Measurements from ENCODE around the gene TNRC6B. TPM values are rescaled to one million over a fixed set of nuclear protein-coding genes. Genes with fewer than 3 reads are reported as not detected.

TNRC6B gene
- total RNA-seq, 3 donors from 2014 or later: 32.8 to 53.1 (median 39.7) TPM

DNA sequence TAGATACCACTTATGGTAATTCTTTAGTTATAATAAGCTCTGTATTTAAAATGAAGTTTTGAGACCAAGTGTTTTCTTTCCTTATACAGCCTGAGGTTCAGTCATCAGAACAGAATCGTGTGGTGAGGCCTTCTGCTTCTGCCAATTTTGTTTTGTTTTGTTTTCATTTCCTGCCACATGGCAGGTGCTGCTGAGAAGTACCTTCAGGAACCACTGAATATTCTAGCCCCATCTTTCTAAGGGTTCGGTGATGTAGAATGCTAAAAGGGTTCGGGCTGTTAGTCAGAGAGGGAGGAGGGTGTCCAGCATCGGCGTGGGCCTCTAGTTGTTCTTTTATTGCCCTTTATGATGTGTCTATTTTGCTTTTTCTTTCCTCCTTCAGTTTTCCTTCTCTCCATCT is 25.8 kb downstream of the TNRC6B start:
- intact Hi-C loops (cut with DNase I; ENCODE audit: low total_unique reads): no loop called here
- TF ChIP-seq, protein P1, sequence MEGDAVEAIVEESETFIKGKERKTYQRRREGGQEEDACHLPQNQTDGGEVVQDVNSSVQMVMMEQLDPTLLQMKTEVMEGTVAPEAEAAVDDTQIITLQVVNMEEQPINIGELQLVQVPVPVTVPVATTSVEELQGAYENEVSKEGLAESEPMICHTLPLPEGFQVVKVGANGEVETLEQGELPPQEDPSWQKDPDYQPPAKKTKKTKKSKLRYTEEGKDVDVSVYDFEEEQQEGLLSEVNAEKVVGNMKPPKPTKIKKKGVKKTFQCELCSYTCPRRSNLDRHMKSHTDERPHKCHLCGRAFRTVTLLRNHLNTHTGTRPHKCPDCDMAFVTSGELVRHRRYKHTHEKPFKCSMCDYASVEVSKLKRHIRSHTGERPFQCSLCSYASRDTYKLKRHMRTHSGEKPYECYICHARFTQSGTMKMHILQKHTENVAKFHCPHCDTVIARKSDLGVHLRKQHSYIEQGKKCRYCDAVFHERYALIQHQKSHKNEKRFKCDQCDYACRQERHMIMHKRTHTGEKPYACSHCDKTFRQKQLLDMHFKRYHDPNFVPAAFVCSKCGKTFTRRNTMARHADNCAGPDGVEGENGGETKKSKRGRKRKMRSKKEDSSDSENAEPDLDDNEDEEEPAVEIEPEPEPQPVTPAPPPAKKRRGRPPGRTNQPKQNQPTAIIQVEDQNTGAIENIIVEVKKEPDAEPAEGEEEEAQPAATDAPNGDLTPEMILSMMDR (IDR thresholded peaks at IDR 0.05): no peak
- TF ChIP-seq POLR2AphosphoS5 (IDR thresholded peaks at IDR 0.05): no peak
- no peak for TF ChIP-seq POLR2A (IDR thresholded peaks at IDR 0.05)
- no peak overlapping the region for H3K4me3 ChIP-seq
- DNase-seq (ENCODE audit: low spot score in 2 of 2): no peak
- H3K4me1 ChIP-seq: peaks cover 6 to 18% of the 10 kb centered on the region in 2 donors
- no peaks in the 10 kb centered on the region for H3K27me3 ChIP-seq
- peak overlapping the region; percentile 51 to 69 for H3K27ac ChIP-seq
- H3K36me3 ChIP-seq: no peaks in the 10 kb centered on the region
- H3K9me3 ChIP-seq: no peaks in the 10 kb centered on the region

DNA sequence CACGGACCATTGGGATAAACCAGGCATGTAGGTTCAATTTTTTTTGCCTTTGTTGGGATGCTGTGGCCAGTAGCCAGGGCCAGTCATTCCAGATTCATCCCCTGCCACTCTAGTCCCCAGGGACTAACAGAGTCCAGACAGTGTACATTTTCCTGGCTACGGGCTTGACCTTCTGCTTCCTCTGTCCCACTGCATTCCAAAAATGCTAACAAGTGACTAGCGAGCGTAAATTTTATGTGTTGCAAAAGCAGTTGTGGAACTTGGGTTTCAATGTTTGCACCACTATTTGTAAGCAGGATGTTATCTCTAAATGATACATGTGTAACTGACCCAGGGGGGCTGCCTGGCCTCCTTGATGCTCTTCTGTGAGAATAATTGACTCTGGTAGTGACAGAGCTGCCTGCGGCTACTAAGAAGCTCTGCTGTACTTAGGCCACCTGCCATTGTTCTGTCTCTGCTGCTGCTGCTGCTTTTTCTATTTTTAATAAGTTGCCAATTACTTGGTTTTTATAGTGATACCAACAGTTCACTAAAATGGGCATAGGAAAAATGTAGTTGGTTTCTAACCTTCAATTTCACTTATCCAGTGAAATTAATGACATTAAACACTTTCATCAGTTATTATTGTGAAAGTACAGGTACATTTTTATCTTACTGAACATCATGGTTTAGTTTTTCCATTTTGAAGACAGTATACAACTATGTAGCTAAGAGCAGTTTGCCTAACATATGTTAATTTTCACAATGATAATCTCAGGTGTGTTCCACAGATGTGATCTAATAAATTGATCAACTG is 26.8 kb downstream of the TNRC6B start:
- H3K4me3 ChIP-seq: no peak overlapping the region
- no peaks in the 10 kb centered on the region for H3K27me3 ChIP-seq
- H3K36me3 ChIP-seq: no peaks in the 10 kb centered on the region
- no peaks in the 10 kb centered on the region for H3K9me3 ChIP-seq
- no peak for DNase-seq (ENCODE audit: low spot score in 2 of 2)
- H3K4me1 ChIP-seq: peaks cover 6 to 16% of the 10 kb centered on the region in 2 donors
- peak overlapping the region; percentile 65 to 69 for H3K27ac ChIP-seq
- TF ChIP-seq POLR2A (IDR thresholded peaks at IDR 0.05) (no peak), POLR2AphosphoS5 (IDR thresholded peaks at IDR 0.05) (no peak)
- TF ChIP-seq, protein P1 (IDR thresholded peaks at IDR 0.05): no peak
- intact Hi-C loops (cut with DNase I; ENCODE audit: low total_unique reads): no loop called here

DNA sequence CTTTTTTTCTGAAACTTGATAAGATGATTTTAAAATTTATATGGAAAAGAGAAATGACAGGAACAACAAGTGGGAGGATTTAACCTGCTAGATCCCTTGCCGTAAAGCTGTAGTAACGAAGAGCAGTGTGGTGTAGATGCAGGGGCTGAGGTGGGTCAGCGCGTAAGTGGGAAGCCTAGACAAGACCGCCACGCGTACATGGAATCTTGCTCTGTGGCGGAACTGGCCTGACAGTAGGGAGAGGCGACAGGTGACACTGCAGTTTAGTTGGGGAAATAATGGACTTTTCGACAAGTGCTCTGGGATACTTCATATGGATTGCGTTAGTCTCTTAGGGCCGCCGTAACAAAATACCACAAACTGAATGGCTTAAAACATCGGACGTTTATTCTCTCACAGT is 28.8 kb downstream of the TNRC6B start:
- Histone ChIP-seq H3K4me1 (peaks cover 8 to 16% of the 10 kb centered on the region in 2 donors), H3K27ac (no peak overlapping the region)
- intact Hi-C loops (cut with DNase I; ENCODE audit: low total_unique reads): no loop called here

DNA sequence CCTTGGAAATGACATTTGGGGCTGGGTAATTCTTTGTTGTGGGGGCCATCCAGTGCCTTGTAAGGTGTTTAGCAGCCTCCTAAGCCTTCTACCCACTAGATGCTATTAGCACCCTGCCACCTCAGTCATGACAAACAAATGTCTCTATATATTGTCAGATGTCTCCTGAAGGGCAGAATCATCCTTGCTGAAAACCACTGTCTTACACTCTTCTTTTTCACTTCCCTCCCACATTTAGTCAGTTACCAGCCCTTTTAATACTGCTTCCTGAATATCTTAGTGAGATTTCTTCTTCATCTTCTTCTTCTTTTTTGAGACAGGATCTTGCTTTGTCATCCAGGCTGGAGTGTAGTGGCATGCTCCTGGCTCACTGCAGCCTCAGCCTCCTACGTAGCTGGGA is 33.1 kb downstream of the TNRC6B start:
- no peaks in the 10 kb centered on the region for H3K27me3 ChIP-seq
- no peak for DNase-seq (ENCODE audit: low spot score in 2 of 2)
- peak overlapping the region in 1 of 2 donors; percentile 59 for H3K27ac ChIP-seq
- TF ChIP-seq POLR2A (IDR thresholded peaks at IDR 0.05): no peak
- TF ChIP-seq, protein P1 (IDR thresholded peaks at IDR 0.05): no peak
- TF ChIP-seq POLR2AphosphoS5 (IDR thresholded peaks at IDR 0.05): no peak
- H3K36me3 ChIP-seq: no peaks in the 10 kb centered on the region
- intact Hi-C loops (cut with DNase I; ENCODE audit: low total_unique reads): no loop called here
- H3K9me3 ChIP-seq: no peaks in the 10 kb centered on the region
- peaks cover 4 to 6% of the 10 kb centered on the region in 2 donors for H3K4me1 ChIP-seq
- H3K4me3 ChIP-seq: no peak overlapping the region

More for the DNA sequence above, 28.8 kb downstream of the TNRC6B start:
- H3K36me3 ChIP-seq: no peaks in the 10 kb centered on the region
- no peaks in the 10 kb centered on the region for H3K9me3 ChIP-seq
- H3K4me3 ChIP-seq: no peak overlapping the region
- TF ChIP-seq POLR2AphosphoS5 (IDR thresholded peaks at IDR 0.05) (no peak), POLR2A (IDR thresholded peaks at IDR 0.05) (no peak)
- TF ChIP-seq, protein P1 (IDR thresholded peaks at IDR 0.05): no peak
- no peak for DNase-seq (ENCODE audit: low spot score in 2 of 2)
- no peaks in the 10 kb centered on the region for H3K27me3 ChIP-seq

DNA sequence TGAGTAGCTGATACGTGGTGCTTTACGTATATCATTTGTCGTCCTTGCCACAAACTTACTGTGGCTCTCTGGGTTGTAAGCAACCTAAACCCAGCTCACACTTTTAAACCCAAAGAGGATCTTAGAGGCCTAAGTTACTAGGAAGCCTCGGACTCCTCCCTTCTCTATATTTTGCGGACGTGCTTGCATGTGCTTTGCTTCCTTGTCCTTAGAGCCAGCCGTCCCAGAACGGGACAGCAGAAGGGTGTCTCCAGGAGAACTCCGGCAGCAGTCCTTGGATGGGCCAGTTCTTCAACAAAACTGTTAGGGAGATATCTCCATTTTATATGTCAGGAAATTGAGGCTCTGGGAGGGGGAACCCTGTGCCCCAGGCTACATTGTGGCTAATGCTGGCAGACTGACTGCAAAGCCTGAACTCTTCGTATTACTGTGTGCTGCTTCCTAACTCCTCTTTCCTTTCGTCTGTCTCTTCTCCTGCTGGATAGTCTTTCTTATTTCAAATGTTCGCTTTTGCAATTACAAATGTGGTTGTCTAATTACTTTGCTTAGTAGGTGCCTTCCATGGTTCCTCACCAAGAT is 33.8 kb downstream of the TNRC6B start:
- no peak for DNase-seq (ENCODE audit: low spot score in 2 of 2)
- intact Hi-C loops (cut with DNase I; ENCODE audit: low total_unique reads): no loop called here
- Histone ChIP-seq H3K4me1 (peaks cover 4 to 6% of the 10 kb centered on the region in 2 donors), H3K27ac (peak overlapping the region; percentile 49 to 59), H3K36me3 (no peaks in the 10 kb centered on the region), H3K27me3 (no peaks in the 10 kb centered on the region), H3K4me3 (peak overlapping the region in 1 of 3 donors; percentile 7), H3K9me3 (no peaks in the 10 kb centered on the region)
- TF ChIP-seq POLR2A (IDR thresholded peaks at IDR 0.05): no peak
- TF ChIP-seq POLR2AphosphoS5 (IDR thresholded peaks at IDR 0.05): no peak

All from breast epithelium (tissue), 4 donors.